Karpas-422 (cell line): ENCODE measurements around the gene MAP7. TPM values are rescaled to one million over a fixed set of nuclear protein-coding genes. Genes with fewer than 3 reads are reported as not detected.

ENCODE experiments used
- DNase-seq: peaks from one replicate; pipeline ENCODE4 v3.0.0-alpha.2; 2015
- H2AFZ ChIP-seq: fragments of 200-600 bp; sonication (generic); 2 replicates; pipeline ENCODE4 v1.6.1; 2014; ENCODE audit warnings: antibody characterized with exemption, low read length, mixed read lengths
- H3K27ac ChIP-seq: fragments of 200-600 bp; sonication (generic); 2 replicates; pipeline ENCODE4 v1.5.1; 2014; ENCODE audit warnings: mild to moderate bottlenecking, low read length, moderate library complexity
- H3K27me3 ChIP-seq: fragments of 200-600 bp; sonication (generic); 2 replicates; pipeline ENCODE4 v1.6.1; 2014; ENCODE audit warnings: low read length, mixed read lengths
- H3K36me3 ChIP-seq: fragments of 200-600 bp; sonication (generic); 2 replicates; pipeline ENCODE4 v1.6.1; 2014; ENCODE audit warnings: low read length, mixed read lengths; ENCODE audit not compliant: insufficient read depth
- H3K4me1 ChIP-seq: fragments of 200-600 bp; sonication (generic); 2 replicates; pipeline ENCODE4 v1.6.1; 2014; ENCODE audit warnings: mild to moderate bottlenecking, low read length, mixed read lengths
- H3K4me2 ChIP-seq: fragments of 200-600 bp; sonication (generic); 2 replicates; pipeline ENCODE4 v1.6.1; 2014; ENCODE audit warnings: low read length, low read depth, mild to moderate bottlenecking; ENCODE audit not compliant: poor library complexity, severe bottlenecking
- H3K4me3 ChIP-seq: fragments of 200-600 bp; sonication (generic); 2 replicates; pipeline ENCODE4 v1.5.1; 2014; ENCODE audit warnings: mild to moderate bottlenecking, antibody characterized with exemption, low read length, mixed read lengths
- H3K79me2 ChIP-seq: fragments of 200-600 bp; sonication (generic); 2 replicates; pipeline ENCODE4 v1.6.1; 2014; ENCODE audit warnings: mild to moderate bottlenecking, low read length, mixed read lengths
- H3K9ac ChIP-seq: fragments of 200-600 bp; sonication (generic); 2 replicates; pipeline ENCODE4 v1.6.0; 2014; ENCODE audit warnings: low read length
- H3K9me2 ChIP-seq: fragments of 200-600 bp; sonication (generic), shearing (Covaris generic); replicated peaks from 2 replicates; pipeline ENCODE4 v1.6.0; 2014; ENCODE audit warnings: mild to moderate bottlenecking, low read length, moderate library complexity; ENCODE audit not compliant: insufficient read depth
- H3K9me3 ChIP-seq: fragments of 300-700, 200-600 bp; sonication (generic); 2 replicates; pipeline ENCODE4 v1.6.1; 2014; ENCODE audit warnings: low read length, mixed read lengths
- H4K20me1 ChIP-seq: fragments of 200-600 bp; sonication (generic); 2 replicates; pipeline ENCODE4 v1.6.1; 2014; ENCODE audit warnings: mild to moderate bottlenecking, antibody characterized with exemption, low read length, low read depth; ENCODE audit not compliant: insufficient read depth
- total RNA-seq: library from RNA; depleted of rRNA; stranded (reverse); fragments of >200 nt; shearing (Covaris generic); gene quantifications from 2 replicates; pipeline ENCODE4 v1.2.3, GENCODE V29; 2014; ENCODE audit warnings: low replicate concordance

The MAP7 gene
- total RNA-seq, 1 experiment from 2014 or later = not detected

- DNase-seq = no peak
- Histone ChIP-seq H3K9me2 (no peaks in the 10 kb centered on the region), H4K20me1 (no peaks in the 10 kb centered on the region), H3K9me3 (peaks cover 5% of the 10 kb centered on the region; the same call in 1 of the 2 replicates), H2AFZ (no peak overlapping the region), H3K9ac (no peak overlapping the region), H3K4me3 (no peak overlapping the region), H3K4me2 (no peak overlapping the region), H3K27ac (no peak overlapping the region), H3K79me2 (no peaks in the 10 kb centered on the region), H3K27me3 (peaks cover 2% of the 10 kb centered on the region; the same call in 1 of the 2 replicates), H3K4me1 (no peaks in the 10 kb centered on the region), H3K36me3 (no peaks in the 10 kb centered on the region)
Measured at GRCh38 chr6:136571496-136571895, 21.3 kb upstream of the MAP7 start.

GRCh38 chr6:136571065-136571464 lies 20.8 kb upstream of the MAP7 start:
- no peak overlapping the region for H3K4me2 ChIP-seq
- H3K9ac ChIP-seq = no peak overlapping the region
- H3K27me3 ChIP-seq = peaks cover 2% of the 10 kb centered on the region; the same call in 1 of the 2 replicates
- H3K36me3 ChIP-seq = no peaks in the 10 kb centered on the region
- no peak overlapping the region for H2AFZ ChIP-seq
- no peaks in the 10 kb centered on the region for H3K9me2 ChIP-seq
- no peak for DNase-seq
- H3K4me3 ChIP-seq = no peak overlapping the region
- H3K27ac ChIP-seq = no peak overlapping the region
- H3K4me1 ChIP-seq = no peaks in the 10 kb centered on the region
- no peaks in the 10 kb centered on the region for H3K79me2 ChIP-seq
- H4K20me1 ChIP-seq = no peaks in the 10 kb centered on the region
- peaks cover 5% of the 10 kb centered on the region; the same call in 1 of the 2 replicates for H3K9me3 ChIP-seq

- H3K4me1 ChIP-seq = no peaks in the 10 kb centered on the region
- no peak overlapping the region for H3K4me2 ChIP-seq
Measured at GRCh38 chr6:136568129-136568528, 17.9 kb upstream of the MAP7 start.

GRCh38 chr6:136567688-136568087 lies 17.5 kb upstream of the MAP7 start:
- no peak for DNase-seq
- no peak overlapping the region for H3K27ac ChIP-seq
- H3K4me2 ChIP-seq = no peak overlapping the region
- H3K9me2 ChIP-seq = no peaks in the 10 kb centered on the region
- H2AFZ ChIP-seq = no peak overlapping the region
- H3K79me2 ChIP-seq = no peaks in the 10 kb centered on the region
- no peaks in the 10 kb centered on the region for H3K36me3 ChIP-seq
- H3K9ac ChIP-seq = no peak overlapping the region
- peaks cover 2% of the 10 kb centered on the region; the same call in 1 of the 2 replicates for H3K27me3 ChIP-seq
- H3K4me3 ChIP-seq = no peak overlapping the region
- H3K9me3 ChIP-seq = peaks cover 5% of the 10 kb centered on the region; the same call in 1 of the 2 replicates
- H4K20me1 ChIP-seq = no peaks in the 10 kb centered on the region
- no peaks in the 10 kb centered on the region for H3K4me1 ChIP-seq

More at GRCh38 chr6:136568129-136568528, 17.9 kb upstream of the MAP7 start:
- H3K27ac ChIP-seq = no peak overlapping the region
- no peaks in the 10 kb centered on the region for H4K20me1 ChIP-seq
- H3K9me3 ChIP-seq = peaks cover 5% of the 10 kb centered on the region; the same call in 1 of the 2 replicates
- no peak for DNase-seq
- no peaks in the 10 kb centered on the region for H3K36me3 ChIP-seq
- H2AFZ ChIP-seq = no peak overlapping the region
- no peak overlapping the region for H3K4me3 ChIP-seq
- no peaks in the 10 kb centered on the region for H3K9me2 ChIP-seq
- H3K79me2 ChIP-seq = no peaks in the 10 kb centered on the region
- H3K27me3 ChIP-seq = peaks cover 2% of the 10 kb centered on the region; the same call in 1 of the 2 replicates
- H3K9ac ChIP-seq = no peak overlapping the region

GRCh38 chr6:136566851-136567250 lies 16.6 kb upstream of the MAP7 start:
- no peak overlapping the region for H2AFZ ChIP-seq
- H4K20me1 ChIP-seq = no peaks in the 10 kb centered on the region
- H3K4me1 ChIP-seq = no peaks in the 10 kb centered on the region
- no peak for DNase-seq
- H3K9ac ChIP-seq = no peak overlapping the region
- H3K79me2 ChIP-seq = no peaks in the 10 kb centered on the region
- no peak overlapping the region for H3K4me2 ChIP-seq
- no peak overlapping the region for H3K27ac ChIP-seq
- H3K9me3 ChIP-seq = peaks cover 5% of the 10 kb centered on the region; the same call in 1 of the 2 replicates
- no peaks in the 10 kb centered on the region for H3K36me3 ChIP-seq
- peaks cover 2% of the 10 kb centered on the region; the same call in 1 of the 2 replicates for H3K27me3 ChIP-seq
- no peaks in the 10 kb centered on the region for H3K9me2 ChIP-seq
- no peak overlapping the region for H3K4me3 ChIP-seq

GRCh38 chr6:136566007-136566487 lies 15.8 kb upstream of the MAP7 start:
- Histone ChIP-seq H3K9me2 (no peaks in the 10 kb centered on the region), H2AFZ (no peak overlapping the region), H3K36me3 (no peaks in the 10 kb centered on the region), H3K79me2 (no peaks in the 10 kb centered on the region), H4K20me1 (no peaks in the 10 kb centered on the region), H3K27me3 (no peaks in the 10 kb centered on the region), H3K9ac (no peak overlapping the region), H3K27ac (no peak overlapping the region), H3K4me1 (no peaks in the 10 kb centered on the region), H3K9me3 (peaks cover 2% of the 10 kb centered on the region; the same call in 1 of the 2 replicates), H3K4me3 (no peak overlapping the region), H3K4me2 (no peak overlapping the region)
- DNase-seq = no peak

- no peaks in the 10 kb centered on the region for H3K36me3 ChIP-seq
- no peak overlapping the region for H2AFZ ChIP-seq
- no peak overlapping the region for H3K27ac ChIP-seq
Measured at GRCh38 chr6:136564180-136564579, 14.0 kb upstream of the MAP7 start.

GRCh38 chr6:136563386-136564152 lies 13.3 kb upstream of the MAP7 start:
- Histone ChIP-seq H3K4me2 (no peak overlapping the region), H3K27ac (no peak overlapping the region), H3K4me1 (no peaks in the 10 kb centered on the region), H4K20me1 (no peaks in the 10 kb centered on the region), H3K9me3 (no peaks in the 10 kb centered on the region), H3K9me2 (no peaks in the 10 kb centered on the region), H3K27me3 (no peaks in the 10 kb centered on the region), H3K4me3 (no peak overlapping the region), H3K36me3 (no peaks in the 10 kb centered on the region), H3K79me2 (no peaks in the 10 kb centered on the region), H3K9ac (no peak overlapping the region), H2AFZ (no peak overlapping the region)
- DNase-seq = no peak

More at GRCh38 chr6:136564180-136564579, 14.0 kb upstream of the MAP7 start:
- Histone ChIP-seq H3K9me3 (no peaks in the 10 kb centered on the region), H3K4me3 (no peak overlapping the region), H3K4me1 (no peaks in the 10 kb centered on the region), H3K9me2 (no peaks in the 10 kb centered on the region), H4K20me1 (no peaks in the 10 kb centered on the region), H3K79me2 (no peaks in the 10 kb centered on the region), H3K27me3 (no peaks in the 10 kb centered on the region), H3K9ac (no peak overlapping the region), H3K4me2 (no peak overlapping the region)
- DNase-seq = no peak
